BLaER1 treated with 17β-estradiol and CSF1 and Interleukin-3, amounts not matched to agents 10 nM and 100 nM (cell line): ENCODE results near the gene C4orf46.
A peak's percentile ranks its signal among the peaks of the same experiment; 100 is the strongest.

Source experiments
- H3K27ac ChIP-seq, 11 experiments: shearing (Covaris generic); formaldehyde crosslinking; 2 replicates each; pipeline ENCODE4 v1.8.1; 2022
- H3K27me3 ChIP-seq, 11 experiments: shearing (Covaris generic); formaldehyde crosslinking; 2 replicates each; pipeline ENCODE4 v1.8.1; 2022
- H3K36me3 ChIP-seq, 11 experiments: shearing (Covaris generic); formaldehyde crosslinking; 2 replicates each; pipeline ENCODE4 v1.8.1; 2022
- H3K4me1 ChIP-seq, 10 experiments: shearing (Covaris generic); formaldehyde crosslinking; 2 replicates each; pipeline ENCODE4 v1.8.1; 2022
- H3K4me2 ChIP-seq, 11 experiments: shearing (Covaris generic); formaldehyde crosslinking; 2 replicates each; pipeline ENCODE4 v1.8.1; 2022
- H3K4me3 ChIP-seq, 10 experiments: shearing (Covaris generic); formaldehyde crosslinking; 2 replicates each; pipeline ENCODE4 v1.8.1; 2022
- H3K9ac ChIP-seq, 11 experiments: shearing (Covaris generic); formaldehyde crosslinking; 2 replicates each; pipeline ENCODE4 v1.8.1; 2022
- H3K9me3 ChIP-seq, 11 experiments: shearing (Covaris generic); formaldehyde crosslinking; replicated peaks in 1 of 11; 2 replicates each; pipeline ENCODE4 v1.8.1; 2022
- H4K20me1 ChIP-seq, 11 experiments: shearing (Covaris generic); formaldehyde crosslinking; 2 replicates each; pipeline ENCODE4 v1.8.1; 2022
- Cebpa-rat ChIP-seq, 11 experiments: shearing (Covaris generic); IDR thresholded peaks; 2 replicates each; pipeline ENCODE4 v1.8.1; 2022

C4orf46 gene

GRCh38 chr4:158657291-158657690 lies 14.4 kb downstream of the C4orf46 start:
- Histone ChIP-seq H3K4me1 (peaks cover 0 to 6% (median 0%) of the 10 kb centered on the region in 10 experiments; a peak in 1 of 20 replicates), H3K4me2 (no peak overlapping the region), H4K20me1 (no peaks in the 10 kb centered on the region), H3K4me3 (no peak overlapping the region), H3K27me3 (no peaks in the 10 kb centered on the region), H3K9me3 (peaks cover 0 to 4% (median 0%) of the 10 kb centered on the region in 11 experiments; a peak in 1 of 22 replicates), H3K36me3 (no peaks in the 10 kb centered on the region), H3K9ac (no peak overlapping the region), H3K27ac (no peak overlapping the region)
- TF ChIP-seq Cebpa-rat (IDR thresholded peaks at IDR 0.05), result no peak

GRCh38 chr4:158656439-158656838 lies 15.2 kb downstream of the C4orf46 start:
- H3K4me1 ChIP-seq, result peaks cover 0 to 6% (median 0%) of the 10 kb centered on the region in 10 experiments; a peak in 1 of 20 replicates
- no peaks in the 10 kb centered on the region for H3K27me3 ChIP-seq
- no peaks in the 10 kb centered on the region for H3K36me3 ChIP-seq
- no peaks in the 10 kb centered on the region for H4K20me1 ChIP-seq
- H3K4me2 ChIP-seq, result no peak overlapping the region
- no peak for TF ChIP-seq Cebpa-rat (IDR thresholded peaks at IDR 0.05)
- H3K9ac ChIP-seq, result no peak overlapping the region
- no peak overlapping the region for H3K4me3 ChIP-seq
- H3K27ac ChIP-seq, result no peak overlapping the region
- H3K9me3 ChIP-seq, result peaks cover 0 to 4% (median 0%) of the 10 kb centered on the region in 11 experiments; a peak in 1 of 22 replicates

- no peak overlapping the region for H3K4me3 ChIP-seq
- no peak overlapping the region; a peak in 1 of 22 replicates for H3K27ac ChIP-seq
- TF ChIP-seq Cebpa-rat (IDR thresholded peaks at IDR 0.05), result no peak
- H3K27me3 ChIP-seq, result no peaks in the 10 kb centered on the region
- H3K9me3 ChIP-seq, result peaks cover 0 to 4% (median 0%) of the 10 kb centered on the region in 11 experiments; a peak in 1 of 22 replicates
- H3K4me1 ChIP-seq, result peaks cover 0 to 6% (median 0%) of the 10 kb centered on the region in 10 experiments; a peak in 1 of 20 replicates
- H3K9ac ChIP-seq, result peak overlapping the region in 1 of 11 experiments; percentile 14; a peak in 1 of 22 replicates
- H4K20me1 ChIP-seq, result no peaks in the 10 kb centered on the region
- H3K36me3 ChIP-seq, result no peaks in the 10 kb centered on the region
- peak overlapping the region in 2 of 11 experiments; percentile 18 to 37; a peak in 2 of 22 replicates for H3K4me2 ChIP-seq
Measured at GRCh38 chr4:158652920-158653319, 18.8 kb downstream of the C4orf46 start.

GRCh38 chr4:158649111-158649680 lies 22.5 kb downstream of the C4orf46 start:
- no peaks in the 10 kb centered on the region for H3K9me3 ChIP-seq
- TF ChIP-seq Cebpa-rat (IDR thresholded peaks at IDR 0.05), result no peak
- no peak overlapping the region for H3K9ac ChIP-seq
- no peaks in the 10 kb centered on the region for H3K36me3 ChIP-seq
- no peaks in the 10 kb centered on the region for H3K27me3 ChIP-seq
- no peak overlapping the region for H3K4me2 ChIP-seq
- peaks cover 0 to 6% (median 0%) of the 10 kb centered on the region in 10 experiments; a peak in 1 of 20 replicates for H3K4me1 ChIP-seq
- no peaks in the 10 kb centered on the region for H4K20me1 ChIP-seq
- no peak overlapping the region for H3K4me3 ChIP-seq
- no peak overlapping the region for H3K27ac ChIP-seq

GRCh38 chr4:158644760-158645159 lies 26.9 kb downstream of the C4orf46 start:
- TF ChIP-seq Cebpa-rat (IDR thresholded peaks at IDR 0.05), result no peak
- no peak overlapping the region for H3K4me3 ChIP-seq
- H3K27me3 ChIP-seq, result no peaks in the 10 kb centered on the region

GRCh38 chr4:158644356-158644755 lies 27.3 kb downstream of the C4orf46 start:
- no peak overlapping the region for H3K27ac ChIP-seq
- no peak overlapping the region for H3K4me3 ChIP-seq
- TF ChIP-seq Cebpa-rat (IDR thresholded peaks at IDR 0.05), result no peak

More at GRCh38 chr4:158644760-158645159, 26.9 kb downstream of the C4orf46 start:
- no peaks in the 10 kb centered on the region for H4K20me1 ChIP-seq
- H3K4me2 ChIP-seq, result no peak overlapping the region
- H3K4me1 ChIP-seq, result no peaks in the 10 kb centered on the region
- H3K27ac ChIP-seq, result no peak overlapping the region
- no peak overlapping the region for H3K9ac ChIP-seq
- no peaks in the 10 kb centered on the region for H3K9me3 ChIP-seq
- no peaks in the 10 kb centered on the region for H3K36me3 ChIP-seq

GRCh38 chr4:158636619-158637018 lies 35.1 kb downstream of the C4orf46 start:
- no peak for TF ChIP-seq Cebpa-rat (IDR thresholded peaks at IDR 0.05)

More at GRCh38 chr4:158644356-158644755, 27.3 kb downstream of the C4orf46 start:
- Histone ChIP-seq H3K9me3 (no peaks in the 10 kb centered on the region), H3K4me2 (no peak overlapping the region), H4K20me1 (no peaks in the 10 kb centered on the region), H3K4me1 (no peaks in the 10 kb centered on the region), H3K27me3 (no peaks in the 10 kb centered on the region), H3K9ac (no peak overlapping the region), H3K36me3 (no peaks in the 10 kb centered on the region)

GRCh38 chr4:158630893-158631292 lies 40.8 kb downstream of the C4orf46 start:
- TF ChIP-seq Cebpa-rat (IDR thresholded peaks at IDR 0.05), result no peak

More at GRCh38 chr4:158636619-158637018, 35.1 kb downstream of the C4orf46 start:
- H4K20me1 ChIP-seq, result no peaks in the 10 kb centered on the region
- no peak overlapping the region for H3K4me2 ChIP-seq
- no peak overlapping the region for H3K4me3 ChIP-seq
- no peak overlapping the region for H3K27ac ChIP-seq
- no peaks in the 10 kb centered on the region for H3K9me3 ChIP-seq
- H3K36me3 ChIP-seq, result no peaks in the 10 kb centered on the region; a peak in 1 of 22 replicates
- H3K9ac ChIP-seq, result no peak overlapping the region
- no peaks in the 10 kb centered on the region for H3K4me1 ChIP-seq
- no peaks in the 10 kb centered on the region for H3K27me3 ChIP-seq

GRCh38 chr4:158625544-158625943 lies 46.1 kb downstream of the C4orf46 start:
- Histone ChIP-seq H3K27ac (no peak overlapping the region), H3K4me2 (no peak overlapping the region), H3K36me3 (no peaks in the 10 kb centered on the region), H3K4me1 (no peaks in the 10 kb centered on the region), H4K20me1 (no peaks in the 10 kb centered on the region), H3K4me3 (no peak overlapping the region), H3K9ac (no peak overlapping the region), H3K27me3 (no peaks in the 10 kb centered on the region), H3K9me3 (no peaks in the 10 kb centered on the region)
- no peak for TF ChIP-seq Cebpa-rat (IDR thresholded peaks at IDR 0.05)

More at GRCh38 chr4:158630893-158631292, 40.8 kb downstream of the C4orf46 start:
- Histone ChIP-seq H3K36me3 (no peaks in the 10 kb centered on the region; a peak in 1 of 22 replicates), H3K4me1 (no peaks in the 10 kb centered on the region), H3K9ac (no peak overlapping the region), H4K20me1 (no peaks in the 10 kb centered on the region), H3K27ac (no peak overlapping the region), H3K9me3 (no peaks in the 10 kb centered on the region), H3K27me3 (no peaks in the 10 kb centered on the region), H3K4me2 (no peak overlapping the region), H3K4me3 (no peak overlapping the region)
